Fibroblast of skin of left biceps (primary cell): ENCODE measurements around the gene SANBR.
"Not testable (repeated sequence)": the region's sequence is repeated elsewhere in the genome, so short reads cannot be mapped to it uniquely, and the experiment has no call there.

Experiments
- DNase-seq, 2 experiments: peaks; one replicate each; pipeline ENCODE4 v3.0.0-alpha.2; 2013; ENCODE audit warnings: low read depth in 2 of 2

SANBR gene

DNA sequence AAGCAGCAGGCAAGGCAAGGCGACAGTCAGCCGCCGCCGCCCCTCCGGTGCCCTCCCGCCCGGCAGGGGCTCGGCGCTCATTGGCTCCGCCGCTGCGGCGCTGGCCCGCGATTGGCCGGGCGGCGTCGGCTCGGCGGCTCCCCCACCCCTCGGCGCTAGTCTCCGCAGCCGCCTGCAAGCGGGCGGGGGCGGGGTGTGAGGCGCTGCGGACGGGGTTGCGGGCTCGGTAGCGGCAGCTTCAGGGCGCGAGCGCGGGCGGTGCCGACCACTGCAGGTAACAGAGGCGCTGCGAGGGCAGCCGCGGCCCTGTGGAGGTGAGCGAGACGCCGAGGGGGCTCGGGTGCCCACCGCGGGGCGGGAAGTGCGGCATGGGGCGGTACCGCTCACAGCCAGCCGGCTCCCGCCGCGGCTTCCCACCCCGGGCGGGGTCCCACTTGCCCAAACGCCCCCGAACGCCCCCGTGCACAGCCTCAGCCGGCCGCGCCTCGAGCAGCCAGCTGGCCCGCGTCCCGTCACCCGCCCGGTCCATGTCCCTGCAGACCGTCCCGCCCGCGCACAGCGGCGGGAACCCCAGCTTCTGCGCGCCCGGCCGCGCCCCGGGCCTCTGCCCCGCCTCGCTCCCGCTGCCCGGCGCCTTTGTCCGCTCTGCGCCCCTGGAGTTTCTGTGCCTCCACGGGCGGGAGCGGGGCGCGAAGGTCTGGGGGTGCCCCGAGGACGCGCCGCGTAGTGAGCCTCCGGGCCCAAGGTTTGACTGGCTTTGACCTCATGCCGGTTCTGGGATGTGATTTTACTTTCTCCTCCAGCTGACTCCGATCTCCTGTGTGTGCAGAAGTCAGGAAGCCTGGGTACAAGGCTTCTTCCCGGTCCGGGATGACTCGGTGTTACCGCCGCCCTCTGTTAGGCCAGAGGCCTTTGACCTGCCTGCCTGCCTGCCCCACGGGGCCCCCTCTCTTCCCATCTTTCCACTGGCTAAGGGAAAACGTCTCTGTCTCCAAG, at the start of gene SANBR:
SANBR (plus strand) TSS at position 158 of the 996 bp plus-strand sequence. CDS start 4,480 bp downstream, outside the sequence.
- peak; percentile 33 to 45 for DNase-seq

DNA sequence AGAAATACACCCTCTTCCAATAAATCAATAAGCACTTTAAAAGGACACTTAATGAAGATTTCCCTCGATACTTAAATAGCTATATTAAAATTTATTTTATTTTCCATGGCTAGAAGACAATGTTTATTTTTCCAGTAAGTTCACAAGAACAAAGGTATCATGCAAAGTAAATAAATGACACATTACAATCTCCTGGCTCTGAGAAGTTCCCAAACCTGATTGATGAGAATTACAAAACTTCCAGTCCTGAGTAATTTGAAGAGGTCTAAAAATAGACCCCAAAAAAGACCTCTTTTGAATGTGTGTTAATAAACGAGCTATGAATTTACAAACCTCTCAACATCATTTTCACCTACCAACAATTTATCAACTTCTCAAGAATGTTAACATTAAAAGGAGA, 49.7 kb upstream of the SANBR start:
- DNase-seq = no peak

DNA sequence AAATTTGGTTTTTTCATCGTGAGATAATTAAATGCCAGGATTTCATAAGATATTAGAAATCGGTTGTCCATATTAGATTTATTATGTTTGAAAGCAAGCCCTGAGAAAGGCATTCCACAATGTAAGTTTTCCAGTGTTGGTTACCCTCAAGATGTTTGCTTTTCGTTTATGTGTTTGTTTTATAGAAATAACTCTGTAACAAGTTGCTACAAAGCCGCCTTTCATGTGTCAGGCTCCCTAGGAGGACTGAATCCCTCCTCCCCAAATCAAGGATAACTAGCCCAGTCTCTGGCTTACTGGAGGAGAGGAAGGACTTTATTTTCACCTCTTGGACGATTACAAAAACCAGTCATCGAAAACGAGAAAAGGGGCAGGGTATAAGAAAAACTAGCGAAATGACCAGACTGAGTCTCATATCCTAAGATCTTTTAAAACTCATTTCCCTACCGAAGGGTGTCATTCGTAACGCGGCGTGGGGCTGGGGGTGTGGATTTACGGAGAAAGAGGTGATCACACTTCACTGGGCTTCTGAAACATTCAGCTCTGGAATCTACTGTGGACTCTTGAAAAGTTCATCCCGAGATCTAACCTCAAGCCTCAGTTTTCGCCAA, 49.2 kb upstream of the SANBR start:
- DNase-seq = no peak

DNA sequence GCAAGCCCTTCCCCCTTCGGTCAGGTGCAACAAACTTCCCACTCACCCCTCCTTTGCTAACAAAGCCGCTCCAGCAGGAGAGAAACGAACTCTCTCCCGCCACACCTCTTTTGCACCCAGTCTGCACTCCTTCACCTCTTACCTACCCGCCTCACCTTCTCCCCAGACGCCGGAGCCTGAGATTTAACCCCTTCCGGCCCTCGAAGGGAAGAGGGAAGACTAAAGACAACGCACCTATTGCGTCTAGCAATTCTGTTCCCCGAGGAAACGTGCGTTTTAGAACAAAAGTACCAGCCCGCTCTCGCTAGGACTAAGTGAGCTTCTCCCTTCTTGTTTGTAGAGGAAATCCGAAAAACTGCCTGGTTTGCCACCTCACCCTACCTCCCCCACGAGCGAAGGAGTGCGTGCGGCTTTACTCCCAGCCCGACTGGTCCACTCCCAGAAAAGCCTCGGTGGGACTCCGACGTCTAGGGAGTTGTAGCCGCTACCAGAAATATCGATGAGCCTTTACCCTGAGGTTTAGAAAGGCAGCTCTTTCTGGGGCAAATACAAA, 48.6 kb upstream of the SANBR start:
- peak in 1 of 2 experiments; percentile 26 for DNase-seq

DNA sequence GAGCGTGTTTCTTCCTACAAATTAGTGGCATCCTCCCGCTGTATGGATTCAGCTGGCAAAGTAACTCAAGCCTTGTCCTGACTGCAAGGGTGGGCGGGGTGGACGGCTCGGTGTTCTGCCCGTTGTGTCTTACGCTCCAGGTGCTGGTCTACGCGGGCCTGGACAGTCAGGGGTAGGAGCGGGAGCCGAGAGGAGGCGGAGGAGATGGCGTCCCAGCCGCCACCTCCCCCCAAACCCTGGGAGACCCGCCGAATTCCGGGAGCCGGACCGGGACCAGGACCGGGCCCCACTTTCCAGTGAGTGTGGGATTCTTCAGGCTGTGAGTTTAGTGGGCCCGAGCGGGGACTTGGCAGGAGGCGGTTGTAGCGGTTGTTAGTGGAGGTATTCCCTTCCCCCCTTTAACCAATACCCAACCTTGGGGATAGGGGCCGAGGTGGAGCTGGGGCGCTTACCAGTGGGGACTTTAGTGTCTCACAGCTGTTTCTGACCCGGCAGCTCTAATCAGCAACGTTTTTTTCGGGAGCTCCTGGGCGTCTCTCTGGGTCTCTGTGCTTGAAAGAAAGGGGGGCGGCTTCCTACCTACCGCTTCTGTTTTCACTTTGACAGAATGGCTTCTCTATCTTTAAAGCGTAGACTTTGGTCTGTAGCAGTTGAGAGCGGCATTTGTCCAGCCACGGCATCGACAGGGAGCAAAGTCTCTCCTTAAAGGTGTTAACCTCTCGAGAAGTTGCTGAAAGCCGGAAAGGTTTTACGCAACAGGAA, 47.9 kb upstream of the SANBR start, which contains the start of the genes PEX13 and PUS10:
PEX13 (plus strand) TSS at position 165 of the 762 bp plus-strand sequence; CDS start at position 205, 40 bp downstream.
PUS10 (minus strand) TSS at position 700 of the 762 bp plus-strand sequence. CDS start 6,365 bp downstream, outside the sequence.
- no peak for DNase-seq

DNA sequence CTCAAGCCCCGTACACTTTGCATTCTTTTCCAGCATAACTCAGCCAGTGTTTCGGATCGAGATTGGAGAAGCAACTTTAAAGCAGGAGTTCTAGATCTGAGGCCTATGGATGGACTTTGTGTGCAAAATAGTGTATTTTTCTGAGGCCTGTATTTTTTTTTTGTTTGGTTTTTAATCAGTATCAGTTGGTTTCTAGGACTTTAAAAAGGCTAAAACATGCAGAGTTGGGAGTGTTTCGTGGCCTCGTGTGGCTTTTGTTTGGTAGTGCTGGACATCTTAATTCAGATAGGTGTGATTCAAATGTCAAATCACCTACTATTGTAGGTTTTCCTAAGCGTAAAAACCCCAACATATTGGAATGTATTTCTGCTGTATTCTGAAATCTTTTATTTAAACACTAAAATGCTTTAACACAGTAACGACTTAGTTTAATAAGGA, 47.3 kb upstream of the SANBR start:
- DNase-seq = no peak

DNA sequence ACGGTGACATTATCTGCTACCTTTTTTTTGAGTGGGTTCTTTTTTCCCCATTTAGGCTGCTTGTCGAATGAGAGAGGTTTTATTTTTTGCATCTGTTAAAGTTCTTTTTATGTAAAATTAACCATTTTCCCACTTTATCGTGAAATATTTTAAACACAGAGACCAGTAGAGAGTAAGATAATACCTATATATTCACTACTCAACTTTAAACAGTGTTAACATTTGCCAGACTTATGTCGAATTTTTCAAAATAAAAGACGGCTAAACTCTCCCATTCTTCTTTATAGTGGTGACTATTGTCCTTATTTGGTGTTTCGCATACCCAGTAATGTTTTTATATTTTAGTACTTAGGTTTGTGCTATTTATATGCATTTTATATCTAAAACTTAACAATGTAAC, 46.9 kb upstream of the SANBR start:
- no peak for DNase-seq

DNA sequence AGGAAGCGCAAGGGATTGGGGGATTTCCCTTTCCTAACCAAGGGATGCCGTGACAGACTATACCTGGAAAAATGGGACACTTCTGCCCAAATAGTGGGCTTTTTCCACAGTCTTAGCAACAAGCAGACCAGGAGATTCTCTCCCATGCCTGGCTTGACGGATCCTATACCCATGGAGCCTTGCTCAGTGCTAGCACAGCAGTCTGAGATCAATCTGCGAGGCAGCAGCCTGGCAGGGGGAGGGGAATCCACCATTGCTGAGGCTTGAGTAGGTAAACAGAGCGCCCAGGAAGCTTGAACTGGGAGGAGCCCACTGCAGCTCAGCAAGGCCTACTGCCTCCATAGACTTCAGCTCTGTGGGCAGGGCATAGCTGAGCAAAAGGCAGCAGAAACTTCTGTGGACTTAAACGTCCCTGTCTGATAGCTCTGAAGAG, 44.4 kb upstream of the SANBR start:
- no peak for DNase-seq

DNA sequence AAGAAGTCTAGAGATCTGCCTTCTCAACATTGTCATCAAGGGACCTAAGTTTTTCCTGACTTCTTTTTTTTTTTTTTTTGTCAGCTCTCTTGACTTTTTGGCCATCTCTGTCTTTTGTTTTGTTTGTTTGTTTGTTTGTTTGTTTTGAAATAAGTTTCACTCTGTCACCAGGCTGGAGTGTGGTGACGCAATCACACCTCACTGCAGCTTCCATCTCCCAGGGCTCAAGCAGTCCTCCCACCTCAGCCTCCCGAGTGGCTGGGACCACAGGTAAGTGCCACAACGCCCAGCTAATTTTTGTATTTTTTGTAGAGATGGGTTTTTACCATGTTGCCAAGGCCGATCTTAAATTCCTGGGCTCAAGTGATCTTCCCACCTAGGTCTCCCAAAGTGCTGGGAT, 42.0 kb upstream of the SANBR start:
- no peak for DNase-seq

DNA sequence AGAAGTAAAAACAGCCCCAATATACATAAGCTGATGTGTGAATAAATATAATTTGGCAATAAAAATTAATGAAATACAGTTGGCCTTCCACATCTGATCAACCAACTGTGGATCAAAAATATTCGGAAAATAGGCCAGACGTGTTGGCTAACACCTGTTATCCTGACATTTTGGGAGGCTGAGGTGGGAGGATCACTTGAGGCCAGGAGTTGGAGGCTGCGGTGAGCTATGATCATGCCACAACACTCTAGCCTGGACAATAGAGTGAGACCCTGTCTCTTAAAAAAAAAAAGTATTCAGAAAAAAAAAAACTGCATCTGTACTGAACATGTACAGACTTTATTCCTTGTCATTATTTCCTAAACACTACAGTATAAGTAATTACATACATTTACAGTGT, 36.1 kb upstream of the SANBR start:
- DNase-seq = no peak

DNA sequence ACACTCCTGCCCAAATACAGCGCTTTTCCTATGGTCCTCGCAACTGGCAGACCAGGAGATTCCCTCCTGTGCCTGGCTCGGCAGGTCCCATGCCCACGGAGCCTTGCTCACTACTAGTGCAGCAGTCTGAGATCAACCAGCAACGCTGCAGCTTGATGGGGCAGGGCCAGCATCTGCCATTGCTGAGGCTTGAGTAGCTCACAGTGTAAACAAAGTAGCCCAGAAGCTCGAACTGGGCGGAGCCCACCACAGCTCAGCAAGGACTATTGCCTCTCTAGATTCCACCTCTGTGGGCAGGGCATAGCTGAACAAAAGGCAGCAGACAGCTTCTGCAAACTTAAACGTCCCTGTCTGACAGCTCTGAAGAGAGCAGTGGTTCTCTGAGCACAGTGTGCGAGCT, 31.1 kb upstream of the SANBR start:
- DNase-seq = not testable (repeated sequence)

DNA sequence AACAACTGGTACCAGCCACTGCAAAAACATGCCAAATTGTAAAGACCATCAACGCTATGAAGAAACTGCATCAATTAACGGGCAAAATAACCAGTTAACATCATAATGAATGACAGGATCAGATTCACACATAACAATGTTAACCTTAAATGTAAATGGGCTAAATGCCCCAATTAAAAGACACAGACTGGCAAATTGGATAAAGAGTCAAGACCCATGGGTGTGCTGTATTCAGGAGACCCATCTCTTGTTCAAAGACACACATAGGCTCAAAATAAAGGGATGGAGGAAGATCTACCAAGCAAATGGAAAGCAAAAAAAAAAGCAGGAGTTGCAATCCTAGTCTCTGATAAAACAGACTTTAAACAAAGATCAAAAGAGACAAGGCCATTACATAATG, 29.0 kb upstream of the SANBR start:
- not testable (repeated sequence) for DNase-seq

DNA sequence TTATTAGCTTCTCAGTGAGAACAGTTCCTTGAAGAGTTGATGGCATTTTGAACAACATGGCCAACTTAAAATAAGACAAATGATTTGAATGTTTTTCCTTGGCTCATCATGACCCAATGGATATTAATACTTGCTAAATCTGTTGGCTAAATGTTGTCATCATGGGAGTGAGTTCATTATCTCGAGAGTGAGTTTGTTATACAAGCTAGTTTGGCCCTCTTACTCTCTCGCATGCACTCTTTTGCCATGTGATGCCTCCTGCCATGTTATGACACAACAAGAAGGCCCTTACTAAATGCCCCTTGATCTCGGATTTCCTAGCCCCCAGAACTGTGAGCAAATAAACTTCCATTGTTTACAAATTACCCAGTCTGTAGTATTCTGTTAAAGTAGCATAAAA, 22.9 kb upstream of the SANBR start:
- no peak for DNase-seq

DNA sequence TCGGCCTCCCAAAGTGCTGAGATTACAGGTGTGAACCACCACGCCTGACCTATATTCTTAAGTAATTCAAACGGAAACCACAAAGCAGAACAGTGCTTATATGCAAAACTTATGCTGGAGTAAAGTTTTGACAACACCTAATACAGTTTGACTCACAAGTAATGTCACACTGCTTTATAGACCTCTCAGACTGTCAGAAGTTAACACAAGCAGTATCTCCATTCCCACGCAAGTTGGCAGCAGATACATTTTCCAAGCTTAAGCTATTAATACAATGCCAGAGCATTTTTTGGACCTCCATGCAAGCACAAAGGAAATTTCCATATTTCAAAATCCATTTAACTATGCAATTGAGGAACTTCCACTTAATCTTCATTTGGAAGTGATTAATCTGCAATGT, 21.0 kb upstream of the SANBR start:
- no peak for DNase-seq

DNA sequence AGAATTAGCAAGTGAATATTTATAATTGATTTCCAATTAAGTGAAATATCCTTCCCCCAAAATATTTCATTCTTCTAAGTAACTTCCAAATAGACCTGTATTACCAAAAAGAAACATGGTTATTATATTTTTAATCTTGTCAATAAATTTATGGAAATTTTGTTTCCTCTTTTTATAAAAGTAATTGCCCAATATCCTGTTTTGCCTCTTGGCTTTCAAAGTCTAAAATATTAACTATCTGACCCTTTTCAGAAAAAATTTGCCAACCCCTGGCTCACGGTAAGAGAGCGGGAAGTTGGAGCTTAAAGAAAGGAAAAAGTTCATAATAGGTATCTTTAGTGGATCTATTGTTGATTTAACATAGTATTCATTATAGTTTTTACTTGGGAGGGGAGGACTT, 20.4 kb upstream of the SANBR start:
- no peak for DNase-seq

DNA sequence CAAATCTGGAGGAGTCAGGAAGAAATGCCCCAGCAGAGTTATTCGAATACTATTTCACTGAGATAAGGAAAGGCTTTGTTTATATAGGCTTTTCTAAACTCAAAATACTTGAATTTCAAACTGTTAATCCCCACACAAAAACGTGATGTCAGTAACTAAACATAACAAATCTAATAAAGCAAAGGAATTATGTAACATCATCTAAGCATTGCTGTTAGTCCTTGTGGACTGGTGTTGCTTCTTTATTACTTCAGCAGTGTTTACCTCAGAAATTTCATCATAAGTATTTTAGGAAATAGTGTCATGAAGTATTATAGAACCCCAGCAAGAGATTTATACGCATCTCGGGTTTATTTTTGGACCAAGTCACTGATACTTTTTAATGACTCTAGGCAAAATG, 19.7 kb upstream of the SANBR start:
- DNase-seq = no peak

DNA sequence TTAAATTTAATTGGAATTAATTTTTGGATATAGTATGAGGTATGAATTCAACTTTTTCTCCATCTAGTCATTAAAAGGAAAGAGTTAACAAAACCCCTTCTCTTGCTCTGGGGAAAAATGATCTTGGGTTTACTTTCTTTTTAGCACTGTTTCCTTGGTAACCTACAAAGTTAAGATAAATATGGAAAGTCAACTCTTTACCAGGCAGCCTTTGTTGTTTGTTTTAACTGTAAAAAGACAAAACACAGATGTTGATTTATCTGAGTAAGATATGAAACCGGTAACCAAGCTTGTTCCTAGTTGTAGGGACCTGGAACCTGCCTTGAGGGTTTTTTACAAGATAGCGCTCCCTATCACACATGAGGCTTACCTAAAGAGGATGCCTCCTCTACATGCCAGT, 10.1 kb upstream of the SANBR start:
- DNase-seq = no peak

DNA sequence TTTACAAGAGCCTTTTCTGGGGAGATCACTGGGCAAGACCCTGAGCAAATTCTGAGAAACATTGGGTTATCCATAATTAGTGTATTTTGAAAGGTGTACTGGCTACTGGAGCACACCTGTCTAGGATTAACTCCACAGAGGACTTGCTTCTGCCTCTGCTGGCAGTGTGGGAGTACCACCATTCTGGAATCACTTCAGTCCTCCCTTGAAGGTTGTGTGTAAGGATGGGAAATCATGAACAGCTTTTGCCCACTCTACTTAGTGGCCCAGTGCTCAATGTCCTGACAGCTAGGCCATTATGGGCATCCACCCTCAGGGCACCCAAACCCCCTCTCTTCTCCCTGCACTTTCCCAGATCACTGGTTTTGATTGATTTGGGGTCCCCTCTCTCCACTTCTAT, 8.1 kb upstream of the SANBR start:
- no peak for DNase-seq

DNA sequence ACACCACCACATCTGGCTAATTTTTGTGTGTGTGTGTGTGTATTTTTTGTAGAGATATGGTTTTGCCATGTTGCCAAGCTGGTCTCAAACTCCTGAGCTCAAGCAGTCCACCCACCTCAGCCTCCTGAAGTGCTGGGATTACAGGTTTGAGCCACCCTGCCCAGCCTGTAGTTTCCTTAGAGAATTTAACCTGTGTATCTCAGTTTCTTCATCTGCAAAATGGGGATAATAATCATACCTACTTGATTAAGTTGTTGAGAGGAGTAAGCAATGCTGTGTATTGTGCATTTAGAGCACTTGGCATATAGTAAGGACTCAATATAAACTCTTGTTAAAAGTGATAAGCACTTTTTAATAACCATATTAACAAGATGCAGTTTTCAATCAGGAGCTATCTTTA, 6.3 kb upstream of the SANBR start:
- DNase-seq = no peak

DNA sequence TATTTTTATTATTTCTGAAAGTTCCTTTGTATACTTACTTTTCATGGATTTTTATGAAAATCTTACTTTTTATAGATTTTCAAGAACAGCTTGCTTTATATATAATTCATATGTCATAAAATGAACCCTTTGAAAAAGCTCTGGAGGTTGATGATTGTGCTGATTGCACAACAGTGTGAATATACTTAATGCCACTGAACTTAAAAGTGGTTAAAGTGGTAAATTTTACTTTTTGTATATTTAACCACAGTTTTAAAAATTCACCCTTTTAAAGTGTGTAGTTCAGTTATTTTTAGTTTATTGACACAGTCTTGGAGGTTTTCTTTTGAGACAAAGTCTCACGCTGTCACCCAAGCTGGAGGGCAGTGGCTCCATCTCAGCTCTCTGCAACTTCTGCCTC, 8.4 kb downstream of the SANBR start:
- no peak for DNase-seq

DNA sequence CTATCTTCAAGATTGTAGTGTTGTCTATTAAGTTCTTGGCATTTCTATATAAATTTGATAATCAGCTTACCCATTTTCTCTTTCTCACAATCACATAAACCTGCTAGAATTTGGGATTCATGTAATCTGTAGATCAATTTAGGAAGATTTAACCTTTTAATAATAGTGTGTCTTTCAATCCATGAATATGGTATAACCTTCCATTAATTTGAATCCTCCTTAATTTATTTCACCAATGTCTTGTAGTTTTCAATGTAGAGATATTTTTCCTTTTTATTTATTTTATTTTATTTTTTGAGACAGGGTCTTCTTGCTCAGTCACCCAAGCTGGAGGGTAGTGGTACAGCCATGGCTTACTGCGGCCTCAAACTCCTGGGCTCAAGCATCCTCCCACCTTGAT, 20.2 kb downstream of the SANBR start:
- no peak for DNase-seq

DNA sequence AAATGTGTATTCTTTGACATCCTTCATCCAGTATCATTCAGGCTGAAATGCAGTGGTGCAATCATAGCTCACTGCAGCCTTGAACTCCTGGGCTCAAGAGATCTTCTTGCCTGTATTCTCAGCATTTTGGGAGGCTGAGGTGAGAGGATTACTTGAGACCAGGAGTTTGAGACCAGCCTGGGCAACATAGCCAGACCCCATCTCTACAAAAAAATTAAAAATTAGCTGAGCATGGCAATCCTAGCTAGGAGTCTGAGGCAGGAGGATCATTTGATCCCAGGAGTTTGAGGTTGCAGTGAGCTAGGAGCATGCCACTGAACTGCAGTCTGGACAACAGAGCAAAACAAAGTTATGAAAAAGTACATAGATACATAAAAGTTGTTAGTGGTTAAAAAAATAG, 24.1 kb downstream of the SANBR start:
- DNase-seq = no peak
